T-helper 9 cell (primary cell): Measurements from ENCODE around the gene DGCR2.

ENCODE experiments used
- DNase-seq: peaks from one replicate; pipeline ENCODE4 v3.0.0-alpha.2; 2020

Gene DGCR2

DNA sequence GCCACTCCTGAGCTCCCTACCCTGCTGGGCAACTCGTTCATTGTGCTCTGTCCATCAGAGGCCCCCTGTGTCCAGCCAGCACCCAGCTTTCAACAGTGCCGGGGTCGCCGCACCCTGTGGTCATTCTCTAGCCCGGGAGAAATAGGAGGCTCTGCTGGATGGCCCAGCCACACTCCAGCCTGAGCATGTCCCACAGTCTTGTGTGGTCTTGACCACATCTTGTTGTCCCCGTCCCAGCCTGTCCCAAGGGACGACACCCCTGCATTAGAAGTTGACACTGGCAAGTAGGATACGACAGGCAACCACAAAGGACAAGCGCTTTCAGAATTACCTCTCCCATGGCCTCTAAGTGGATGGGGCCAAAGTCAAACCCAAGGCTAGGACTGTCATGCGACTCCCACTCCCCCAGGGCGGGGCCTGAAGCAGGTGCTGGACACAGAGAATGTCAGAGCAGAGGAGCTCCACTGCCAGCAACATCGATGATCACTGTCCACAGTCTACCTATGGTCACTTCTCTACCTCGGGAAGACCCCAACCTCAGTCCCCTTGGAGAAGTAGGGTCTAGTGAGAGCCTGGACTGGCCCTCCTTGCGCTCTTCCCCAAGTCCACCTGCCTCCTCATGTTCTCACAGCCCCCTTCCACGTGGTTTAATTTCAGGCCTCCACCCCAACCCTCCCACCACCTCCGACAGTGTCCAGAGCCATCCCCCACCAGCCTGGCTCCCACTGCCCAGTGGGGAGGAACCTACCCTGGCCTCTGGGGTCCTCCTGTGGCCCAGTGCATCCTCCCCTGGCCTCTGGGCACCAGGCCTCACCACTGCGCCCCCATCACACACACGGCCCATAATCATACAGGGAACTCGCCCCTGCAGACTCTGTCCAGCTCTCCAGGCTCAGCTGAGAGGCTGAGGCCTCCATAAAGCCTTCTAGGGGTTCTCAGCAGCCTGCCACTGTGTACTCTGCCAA, 4.4 kb upstream of the DGCR2 start:
- DNase-seq: no peak

DNA sequence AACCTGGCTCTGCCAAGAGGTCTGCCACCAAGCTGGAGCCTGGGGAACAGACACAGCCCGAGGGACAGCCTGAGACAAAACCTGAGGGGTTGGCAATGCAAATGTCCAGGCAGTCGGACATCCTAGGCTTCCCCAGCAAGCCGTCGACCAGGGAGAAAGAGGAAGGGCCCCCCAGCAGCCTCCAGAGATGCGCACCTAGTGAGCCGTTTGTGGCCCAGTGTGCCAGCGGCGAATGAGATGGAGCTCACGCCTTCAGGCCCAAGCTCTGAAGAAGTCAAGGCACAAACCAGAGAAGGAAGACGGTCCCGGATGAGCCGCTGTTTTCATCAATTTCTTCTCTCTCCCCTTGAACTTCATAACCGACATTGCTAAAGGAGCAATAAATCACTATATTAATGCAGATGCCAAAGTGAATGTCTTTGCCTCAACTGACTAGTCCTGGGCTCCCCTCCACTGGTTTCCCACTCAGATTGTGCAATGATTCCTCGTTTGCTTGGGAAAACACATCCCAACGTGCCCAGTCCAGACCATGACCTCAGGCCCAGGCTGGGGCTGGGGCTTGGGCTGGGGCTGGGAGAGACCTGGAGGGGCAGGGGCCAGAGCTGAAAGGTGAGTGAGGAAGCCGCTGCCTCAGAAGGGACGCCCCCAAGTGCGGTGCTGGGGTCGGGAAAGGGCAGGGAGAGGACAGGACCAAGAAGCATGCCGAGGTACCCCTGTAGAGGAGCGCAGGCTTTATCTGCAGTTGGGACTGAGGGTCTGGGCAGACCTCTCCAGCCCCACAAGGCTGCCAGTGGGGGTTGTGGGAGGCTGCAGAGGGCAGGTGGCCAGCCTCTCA, 3.5 kb upstream of the DGCR2 start:
- no peak for DNase-seq

DNA sequence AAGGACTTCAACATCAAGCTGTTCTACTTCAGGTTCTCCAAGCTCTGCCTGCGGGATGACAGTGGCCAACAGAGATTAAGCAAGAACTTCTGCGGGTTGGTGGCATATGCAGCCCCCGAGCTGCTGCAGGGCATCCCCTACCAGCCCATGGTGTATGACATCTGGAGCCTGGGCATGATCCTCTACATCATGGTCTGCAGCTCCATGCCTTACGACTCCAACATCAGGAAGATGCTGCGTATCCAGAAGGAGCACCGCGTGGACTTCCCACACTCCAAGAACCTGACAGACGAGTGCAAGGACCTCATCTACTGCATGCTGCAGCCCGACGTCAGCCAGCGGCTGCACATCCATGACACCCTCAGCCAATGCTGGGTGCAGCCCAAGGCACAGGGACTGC, 2.8 kb upstream of the DGCR2 start:
- DNase-seq: no peak

DNA sequence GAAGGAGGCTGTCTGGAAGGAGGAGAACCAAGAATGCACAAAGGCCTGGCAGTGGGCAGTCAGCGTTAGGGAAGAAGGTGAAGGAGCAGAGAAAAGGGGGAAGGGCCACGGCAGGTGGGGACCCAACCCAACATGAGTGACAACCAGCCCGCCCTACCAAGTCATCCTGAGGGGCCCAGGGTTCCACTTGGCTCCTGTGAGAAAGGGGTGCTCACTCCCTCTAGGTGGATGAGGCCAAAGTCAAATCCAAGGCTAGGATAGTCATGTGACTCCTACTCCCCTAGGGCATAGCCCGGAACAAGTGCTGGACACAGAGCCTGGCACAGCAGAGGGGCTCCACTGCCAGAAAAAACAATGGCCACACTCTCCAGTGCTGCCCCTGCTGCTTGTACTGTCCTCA, 2.2 kb upstream of the DGCR2 start:
- no peak for DNase-seq

DNA sequence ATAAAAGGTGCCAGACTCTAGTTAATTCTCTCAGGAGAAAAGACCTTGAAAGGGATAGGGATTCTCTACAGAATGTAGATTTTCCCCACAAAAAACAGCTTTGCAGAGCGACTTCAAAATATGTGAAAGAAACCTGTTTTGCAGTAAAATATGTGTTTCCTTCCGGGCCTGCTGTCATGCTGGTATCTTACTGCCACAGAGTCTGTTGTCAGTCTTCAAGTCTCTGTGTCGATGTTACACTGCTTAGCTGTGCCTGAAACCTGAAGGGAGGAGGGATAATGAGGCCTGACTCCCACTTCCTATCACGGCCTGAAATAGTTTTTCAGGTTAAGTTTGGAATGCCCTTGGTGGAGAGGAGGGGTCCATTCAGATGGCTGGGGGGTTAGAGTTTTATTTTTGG, 1.7 kb upstream of the DGCR2 start:
- DNase-seq: no peak

DNA sequence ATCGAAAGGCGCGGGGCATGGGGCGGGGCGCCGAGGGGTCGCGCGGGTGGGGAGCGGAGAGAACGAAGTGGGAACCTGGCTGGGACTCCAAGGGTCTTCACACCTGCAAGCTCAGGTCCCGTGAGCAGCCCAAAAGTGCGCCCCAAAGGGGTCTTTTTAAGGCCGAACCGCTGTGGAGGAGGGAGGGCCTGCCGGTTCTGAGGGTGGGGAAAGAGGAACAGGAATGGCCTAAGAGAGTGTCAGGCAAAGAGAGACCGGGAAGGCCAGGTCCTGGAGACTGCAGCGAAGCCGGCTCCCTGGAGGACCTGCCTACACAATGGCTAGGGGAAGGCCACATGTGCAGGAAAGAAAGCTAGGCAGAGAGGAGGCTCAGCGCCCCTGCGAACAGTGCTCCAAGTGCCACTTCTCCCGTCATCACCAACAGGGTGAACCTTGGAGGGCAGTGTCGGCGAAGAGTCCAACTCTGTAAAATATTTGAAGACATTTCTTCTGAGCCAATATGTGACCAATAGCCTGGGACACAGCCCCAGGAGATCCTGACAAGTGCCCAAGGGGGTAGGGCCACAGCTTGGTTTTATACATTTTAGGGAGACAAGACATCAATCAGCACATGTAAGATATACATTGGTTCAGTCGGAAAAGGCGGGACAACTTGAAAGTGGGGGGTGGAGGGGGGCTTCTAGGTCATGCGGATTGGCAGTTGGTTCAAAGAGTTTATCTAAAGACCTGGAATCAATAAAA, 710 bp upstream of the DGCR2 start:
- DNase-seq: no peak

DNA sequence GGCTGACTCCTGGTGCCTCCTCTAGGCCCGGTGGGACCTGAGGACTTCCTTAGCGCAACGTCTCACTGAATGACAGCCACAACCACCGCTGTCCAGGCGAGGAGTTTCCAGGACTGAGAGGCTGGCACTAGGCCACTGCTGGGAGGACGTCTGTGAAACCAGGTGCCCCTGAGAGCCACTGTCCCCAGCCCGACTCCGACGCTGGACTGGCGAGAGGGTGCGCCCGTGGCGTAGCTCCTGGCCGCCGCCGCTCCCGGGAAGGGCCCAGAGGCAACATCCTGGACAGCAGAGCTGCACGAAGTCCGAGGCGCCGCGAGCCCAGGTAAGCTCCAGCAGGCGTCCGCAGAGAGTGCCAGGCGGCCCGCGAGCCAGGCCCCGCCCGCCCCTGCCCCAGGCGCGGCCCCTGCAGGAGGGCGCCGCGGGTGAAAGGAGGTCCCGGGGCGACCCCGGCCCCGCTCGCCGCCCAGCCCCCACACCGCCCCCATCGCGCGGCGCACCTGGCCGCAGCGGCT, 525 bp downstream of the DGCR2 start:
- DNase-seq: no peak

DNA sequence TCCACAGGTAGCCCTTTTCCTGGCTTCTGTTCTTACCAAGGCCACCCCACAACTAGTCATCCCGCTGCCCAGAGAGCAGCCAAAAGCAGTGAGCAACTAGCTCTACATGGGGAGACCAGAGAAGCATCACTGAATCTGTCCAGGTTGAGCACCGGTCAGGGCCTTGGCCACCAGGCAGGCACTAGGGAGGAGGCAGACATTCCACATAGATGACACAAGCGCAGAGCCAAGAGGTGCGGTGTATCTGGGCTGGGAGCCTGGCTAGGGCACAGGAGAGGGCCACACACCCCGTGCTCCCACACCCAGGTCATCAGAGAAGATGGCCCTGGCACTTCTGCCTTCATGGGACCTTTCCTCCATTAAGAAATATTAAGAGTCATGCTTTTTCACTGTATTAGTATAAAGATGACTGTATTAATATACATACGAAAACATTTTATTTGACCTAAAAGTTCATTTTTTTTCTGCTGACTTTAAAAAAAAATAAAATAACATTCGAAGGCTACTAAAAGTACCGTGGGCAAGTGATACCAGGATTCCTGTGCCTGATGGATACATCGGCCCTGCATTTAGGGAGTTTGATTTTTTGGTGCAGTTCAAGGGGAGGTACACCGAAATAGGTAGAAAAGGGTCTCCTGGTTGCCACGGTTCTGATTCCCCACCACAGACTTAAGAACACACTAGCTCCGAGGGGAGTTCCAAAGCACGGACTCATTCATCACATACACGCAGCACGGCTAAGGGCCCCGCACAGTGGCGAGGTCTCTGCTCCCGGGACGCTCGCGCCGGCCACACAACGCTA, 1.2 kb downstream of the DGCR2 start:
- peak; percentile 15 for DNase-seq

DNA sequence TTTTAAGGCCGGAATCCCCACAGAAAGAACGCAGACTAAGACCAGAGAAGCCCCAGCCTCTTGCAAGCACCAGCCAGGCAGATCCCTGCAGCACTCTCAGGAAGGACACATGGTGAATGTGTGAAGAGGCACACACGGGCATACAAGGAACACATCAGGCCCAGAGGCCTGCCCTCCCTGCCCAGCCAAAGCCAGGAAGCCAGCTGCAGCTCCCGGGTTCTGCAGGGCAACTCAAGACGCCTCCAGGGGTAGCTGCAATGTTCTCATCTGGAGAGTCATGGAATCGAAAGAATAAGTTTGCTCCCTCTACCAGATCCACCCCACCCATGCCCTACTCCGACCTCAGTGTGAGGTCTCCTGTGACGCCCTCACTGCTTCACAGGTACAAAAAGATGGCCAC, 2.3 kb downstream of the DGCR2 start:
- DNase-seq: no peak

DNA sequence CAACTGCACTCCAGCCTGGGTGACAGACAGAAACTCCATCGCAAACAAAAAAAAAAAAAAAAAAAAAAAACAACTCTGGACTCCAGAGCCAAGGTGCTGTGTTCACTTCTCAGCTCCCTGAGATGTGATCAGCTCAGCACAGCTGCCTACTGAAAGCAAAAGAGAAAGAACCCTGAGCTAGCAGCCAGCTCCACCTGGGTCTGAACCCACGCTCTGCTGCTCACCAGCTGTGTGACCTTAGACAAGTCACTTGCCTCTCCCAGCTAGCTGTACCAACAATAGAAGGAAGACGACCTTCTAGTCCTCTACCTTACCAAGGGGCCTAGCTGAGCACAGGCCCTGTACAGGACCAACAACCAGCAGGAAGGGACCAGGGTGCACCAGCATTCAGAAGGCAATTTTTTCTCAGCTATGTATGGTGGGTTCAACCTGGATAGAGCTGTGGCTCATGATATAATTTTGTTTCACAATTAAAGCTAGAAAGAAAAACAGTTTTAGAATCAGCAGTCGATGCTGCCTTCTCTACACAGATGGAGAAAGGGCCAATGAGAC, 3.8 kb downstream of the DGCR2 start:
- DNase-seq: no peak

DNA sequence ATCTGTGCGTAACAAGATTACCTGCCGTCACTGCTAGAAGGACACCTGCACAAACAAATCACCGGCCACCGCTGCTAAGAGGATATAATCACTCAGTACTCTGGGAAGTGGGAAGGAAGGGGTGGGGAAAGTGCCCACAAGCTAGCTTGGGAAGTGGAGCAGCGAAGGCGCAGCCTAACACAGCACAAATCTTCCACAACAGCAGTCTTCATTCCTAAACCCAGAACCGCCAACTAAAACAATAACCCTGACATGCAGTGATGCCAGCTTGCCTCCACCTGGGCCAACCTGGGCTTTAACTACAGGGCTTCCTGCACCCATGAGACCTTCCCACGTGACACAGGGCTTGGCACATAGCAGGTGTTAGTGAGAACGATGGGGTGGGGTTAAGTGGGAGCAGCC, 5.1 kb downstream of the DGCR2 start:
- DNase-seq: no peak

DNA sequence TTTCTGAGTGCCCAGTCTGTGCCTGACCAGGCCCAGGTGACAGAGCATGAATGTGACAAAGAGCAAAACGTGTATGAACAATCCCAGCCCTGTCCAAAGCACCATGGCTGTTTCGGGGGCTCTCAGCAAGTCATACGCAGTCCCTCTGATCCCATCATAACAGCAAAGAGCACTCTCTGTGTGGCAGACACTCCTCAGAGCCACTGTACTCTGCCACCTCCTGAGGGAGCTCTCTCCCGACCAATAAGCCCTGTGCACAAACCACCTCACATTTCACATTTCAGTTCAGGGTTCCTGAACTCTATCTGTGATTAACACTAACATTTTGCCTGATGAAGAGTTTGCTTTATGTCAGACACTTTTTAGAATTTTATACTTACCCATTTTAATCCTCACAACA, 6.6 kb downstream of the DGCR2 start:
- no peak for DNase-seq

DNA sequence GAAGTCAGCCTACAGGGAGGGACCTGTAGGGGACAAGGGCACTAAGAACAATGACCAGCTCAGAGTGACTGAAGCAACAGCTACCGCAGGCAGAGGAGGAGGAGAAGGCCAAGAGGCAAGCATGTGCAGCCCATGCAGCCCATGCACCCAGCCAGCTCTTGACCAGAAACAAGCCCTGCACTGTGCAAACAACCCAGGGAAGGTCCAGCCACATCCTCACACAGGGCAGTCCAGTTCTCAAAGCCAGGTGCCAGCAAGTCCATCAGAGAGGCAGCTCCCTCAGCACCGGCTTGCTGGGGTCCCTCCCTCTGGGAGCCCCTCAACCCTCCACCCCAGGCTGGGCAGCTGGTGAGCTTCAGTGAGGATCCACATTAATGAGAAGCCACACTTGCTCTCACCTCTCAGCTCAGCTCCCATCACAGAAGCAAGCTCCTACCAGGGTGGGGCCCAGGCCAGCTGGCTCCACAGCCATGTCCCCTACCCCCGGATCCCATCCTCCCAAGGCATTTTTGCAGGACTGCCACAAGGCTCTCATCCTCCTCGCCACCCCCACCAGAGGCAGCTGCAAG, 7.1 kb downstream of the DGCR2 start:
- DNase-seq: no peak

DNA sequence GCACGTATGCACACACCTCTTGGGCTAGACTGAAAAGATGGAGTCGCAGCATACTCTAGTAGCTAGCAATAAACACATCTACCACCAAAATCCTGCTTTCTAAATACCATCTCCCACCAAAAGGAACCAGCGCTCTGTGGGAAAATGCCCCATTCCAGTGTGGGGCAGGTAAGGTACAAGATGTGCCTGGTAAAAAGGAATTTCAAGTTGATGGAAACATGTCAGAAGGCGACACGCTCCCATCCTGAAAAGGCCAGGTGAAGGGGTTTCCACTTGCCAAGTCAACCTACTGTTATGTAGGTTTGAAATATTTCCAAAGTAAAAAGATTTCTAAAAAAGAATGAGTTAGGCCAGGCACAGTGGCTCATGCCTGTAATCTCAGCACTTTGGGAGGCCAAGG, 8.8 kb downstream of the DGCR2 start:
- no peak for DNase-seq

DNA sequence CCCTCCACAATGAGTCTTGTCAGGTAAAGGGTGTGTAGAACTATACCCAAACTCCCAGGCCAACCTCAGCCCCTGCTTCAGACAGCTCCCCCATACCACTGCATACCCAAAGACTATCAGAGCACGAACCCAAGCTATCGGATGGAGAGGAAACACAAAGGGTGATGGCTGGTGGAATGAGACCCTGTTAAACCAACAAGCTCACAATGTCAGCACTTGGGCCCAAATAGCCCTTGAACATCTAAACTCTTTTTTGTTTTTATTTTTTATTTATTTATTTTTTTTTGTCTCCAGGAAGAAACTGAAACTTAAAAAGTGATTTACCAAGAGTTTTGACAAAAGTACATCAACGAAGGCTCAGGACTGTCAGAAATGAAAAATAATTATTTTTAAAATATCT, 10.6 kb downstream of the DGCR2 start:
- DNase-seq: no peak

DNA sequence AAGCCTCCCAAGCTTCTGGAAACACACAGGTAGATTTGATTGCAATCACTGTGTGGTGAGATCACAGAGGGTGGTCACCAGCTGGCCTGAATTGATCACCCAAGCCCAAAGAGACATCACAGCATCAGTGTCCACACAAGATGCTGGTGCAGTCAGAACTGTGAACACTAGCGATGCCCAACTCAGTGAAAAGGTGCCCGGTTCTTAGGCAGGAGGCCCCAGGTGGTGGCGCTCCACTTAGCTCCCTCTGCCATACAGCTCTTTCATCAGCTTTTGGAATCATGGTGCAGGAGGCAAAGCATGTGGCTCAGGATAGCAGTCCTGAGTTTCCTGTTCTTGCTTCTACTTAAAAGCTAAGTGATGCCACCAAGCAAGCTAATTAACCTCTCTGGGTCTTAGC, 11.1 kb downstream of the DGCR2 start:
- DNase-seq: no peak

DNA sequence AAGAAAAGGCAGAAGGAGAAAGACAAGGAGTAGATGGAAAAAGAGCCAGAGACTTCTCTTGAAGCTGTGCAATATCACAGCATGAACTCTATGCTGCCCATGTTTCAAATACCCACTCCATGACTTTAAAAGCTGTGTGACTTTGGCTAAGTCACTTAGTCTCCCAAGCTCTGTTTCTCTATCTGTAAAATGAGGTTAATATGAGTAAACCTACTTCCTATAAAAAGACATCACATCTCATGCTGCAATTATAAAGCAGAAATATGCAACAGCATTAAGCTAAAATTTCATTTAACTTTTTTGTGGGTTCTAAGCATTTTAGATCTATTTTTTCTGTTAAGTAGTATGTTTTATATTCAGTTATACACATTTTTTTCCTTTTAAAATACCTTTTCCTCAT, 11.6 kb downstream of the DGCR2 start:
- no peak for DNase-seq

DNA sequence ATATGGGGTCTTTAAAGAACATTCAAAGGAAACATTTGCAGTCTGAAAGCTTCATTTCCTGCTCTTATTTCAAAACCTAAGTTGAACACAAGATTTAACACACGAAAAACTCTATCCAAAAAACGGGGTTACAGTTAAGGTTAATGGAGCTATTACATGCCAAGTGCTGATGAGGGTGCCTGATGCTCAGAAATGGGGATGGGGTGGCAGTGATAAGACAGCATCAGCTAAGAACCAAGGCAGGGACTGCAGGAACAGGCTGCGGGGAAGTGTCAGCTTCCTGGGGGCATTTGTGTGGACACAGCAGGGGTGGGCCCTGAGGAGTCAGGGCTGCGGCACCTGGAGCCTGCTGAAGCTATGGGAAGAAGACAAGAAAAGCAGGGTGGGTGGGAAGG, 12.2 kb downstream of the DGCR2 start:
- DNase-seq: no peak

DNA sequence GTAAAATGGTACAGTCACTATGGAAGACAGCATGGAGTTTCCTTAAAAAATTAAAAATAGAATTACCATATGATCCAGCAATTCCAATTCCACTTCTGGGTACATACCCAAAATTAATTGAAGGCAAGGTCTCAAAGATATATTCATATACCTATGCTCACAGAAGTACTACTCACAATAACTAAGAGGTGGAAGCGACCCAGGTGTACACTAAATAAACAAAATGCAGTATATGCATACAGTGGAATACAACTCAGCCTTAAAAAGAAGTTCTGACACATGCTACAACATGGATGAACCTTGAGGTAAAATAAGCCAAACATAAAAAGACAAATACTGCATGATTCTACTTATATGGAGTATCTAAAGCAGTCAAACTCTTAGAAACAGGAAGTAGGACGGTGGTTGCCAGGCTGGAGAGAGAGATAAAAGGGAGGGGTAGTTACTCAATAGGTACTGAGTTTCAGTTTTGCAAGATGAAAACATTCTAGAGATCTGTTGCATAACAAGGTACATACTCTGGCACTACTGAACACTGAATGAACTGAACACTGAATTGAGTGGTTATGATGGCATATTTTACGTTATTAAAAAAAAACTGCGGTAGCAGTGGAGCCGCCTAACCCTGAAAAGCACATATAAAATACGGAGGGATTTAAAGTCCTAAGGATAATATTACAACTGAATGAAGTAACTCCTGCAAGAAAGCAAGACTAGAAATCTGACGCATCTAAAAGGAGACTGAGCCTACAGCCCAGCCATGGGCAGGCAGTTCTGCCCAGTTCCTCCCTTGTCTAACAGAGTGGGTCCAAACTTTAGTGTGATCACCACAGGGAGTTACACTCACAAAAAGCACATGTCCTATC, 12.8 kb downstream of the DGCR2 start:
- DNase-seq: peak; percentile 22

DNA sequence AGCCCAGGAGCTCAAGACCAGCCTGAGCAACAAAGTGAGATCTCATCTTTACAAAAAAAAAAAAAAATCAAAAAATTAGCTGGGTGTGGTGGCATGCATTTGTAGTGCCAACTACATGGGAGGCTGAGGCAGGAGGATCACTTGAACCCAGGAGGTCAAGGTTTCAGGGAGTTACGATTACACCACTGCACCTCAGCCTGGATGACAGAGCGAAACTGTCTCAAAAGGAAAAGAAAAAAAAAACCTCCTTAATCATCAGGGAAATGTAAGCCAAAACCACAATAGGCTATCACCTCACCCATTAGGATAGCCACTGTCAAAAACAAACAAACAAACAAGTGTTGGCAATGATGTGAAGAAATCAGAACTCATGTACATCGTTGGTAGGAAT, 13.4 kb downstream of the DGCR2 start:
- DNase-seq: no peak

DNA sequence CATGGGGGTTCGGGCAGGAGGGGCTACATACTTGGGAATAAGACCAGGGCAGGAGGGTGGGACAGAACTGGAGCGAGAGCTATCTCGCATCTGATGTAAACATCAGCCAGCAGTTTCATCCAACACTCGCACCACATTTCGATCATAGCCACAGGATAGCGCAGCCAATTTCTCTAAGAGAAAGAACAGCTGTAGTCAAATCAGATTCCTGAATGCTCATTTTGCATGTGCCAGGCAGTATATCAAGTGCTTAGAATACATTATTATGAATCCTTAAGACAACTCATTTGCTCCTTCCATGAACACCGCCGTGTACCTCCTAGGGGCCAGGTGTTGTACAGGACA, 14.5 kb downstream of the DGCR2 start:
- no peak for DNase-seq
